ENCODE results near the gene C2orf76.
"Not testable (repeated sequence)": the region's sequence is repeated elsewhere in the genome, so short reads cannot be mapped to it uniquely, and the experiment has no call there.

C2orf76 gene

GRCh38 chr2:119366649-119367471 is at the start of gene C2orf76, which contains the start of gene DBI:
TSS of gene C2orf76 (minus strand) at chr2:119366834. CDS start at chr2:119339959, 26,875 bp downstream.
TSS of gene DBI (plus strand) at chr2:119366977. CDS start at chr2:119367052, 75 bp downstream.
- DNase-seq = peak; percentile 81

- DNase-seq = no peak
Observed at GRCh38 chr2:119415630-119416029, 49.0 kb upstream of the C2orf76 start.

GRCh38 chr2:119414894-119415293 is 48.3 kb upstream of the C2orf76 start:
- no peak for DNase-seq

GRCh38 chr2:119409506-119409905 is 42.9 kb upstream of the C2orf76 start:
- DNase-seq = no peak

- no peak for DNase-seq
Observed at GRCh38 chr2:119408221-119408619, 41.6 kb upstream of the C2orf76 start.

- DNase-seq = peak; percentile 9
Observed at GRCh38 chr2:119407430-119408220, 41.0 kb upstream of the C2orf76 start.

GRCh38 chr2:119405151-119405550 is 38.5 kb upstream of the C2orf76 start:
- DNase-seq = no peak

GRCh38 chr2:119403618-119404017 is 37.0 kb upstream of the C2orf76 start:
- not testable (repeated sequence) for DNase-seq

- DNase-seq = no peak
Observed at GRCh38 chr2:119402645-119403560, 36.3 kb upstream of the C2orf76 start.

GRCh38 chr2:119402106-119402505 is 35.5 kb upstream of the C2orf76 start:
- DNase-seq = no peak

GRCh38 chr2:119397196-119397595 is 30.6 kb upstream of the C2orf76 start:
- no peak for DNase-seq

GRCh38 chr2:119393971-119394748 is 27.5 kb upstream of the C2orf76 start:
- DNase-seq = no peak

GRCh38 chr2:119389615-119390306 is 23.1 kb upstream of the C2orf76 start:
- DNase-seq = no peak

GRCh38 chr2:119387381-119388129 is 20.9 kb upstream of the C2orf76 start:
- peak; percentile 17 for DNase-seq

- no peak for DNase-seq
Observed at GRCh38 chr2:119385466-119385865, 18.8 kb upstream of the C2orf76 start.

- DNase-seq = no peak
Observed at GRCh38 chr2:119384971-119385370, 18.3 kb upstream of the C2orf76 start.

- DNase-seq = no peak
Observed at GRCh38 chr2:119383410-119384140, 16.9 kb upstream of the C2orf76 start.

GRCh38 chr2:119378566-119378965 is 11.9 kb upstream of the C2orf76 start:
- no peak for DNase-seq

- no peak for DNase-seq
Observed at GRCh38 chr2:119377993-119378345, 11.3 kb upstream of the C2orf76 start.
